ENCODE data around the gene VWF.

DNA sequence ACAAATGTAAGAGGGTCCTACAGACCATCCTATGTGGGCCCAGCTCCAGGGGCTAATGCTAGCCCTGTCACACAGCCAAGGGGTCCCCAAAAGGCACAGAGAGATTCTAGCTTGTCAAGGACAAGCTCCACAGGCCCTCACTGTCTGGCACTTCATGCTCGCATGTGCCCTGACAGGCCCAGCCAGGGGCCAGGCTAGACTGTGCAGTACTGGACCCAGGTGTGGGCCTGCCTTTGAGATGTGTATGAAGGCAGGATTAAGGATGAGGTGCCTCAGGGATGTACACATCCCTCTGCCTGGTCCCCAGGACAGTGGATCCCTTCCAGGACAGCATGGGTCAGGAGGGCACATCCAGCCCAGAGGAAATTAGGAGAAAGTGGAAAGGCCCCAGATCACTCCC, 57.8 kb downstream of the VWF start:
- no peak for TF ChIP-seq POLR2A (IDR thresholded peaks at IDR 0.05; ENCODE audit: low read length)
- TF ChIP-seq GATA1 (IDR thresholded peaks at IDR 0.05; ENCODE audit: low read depth, low read length) = no peak

Data from erythroblast (primary cell).